GM20000 (cell line): ENCODE measurements around the gene SLC25A11.
"Not testable (repeated sequence)": the region's sequence is repeated elsewhere in the genome, so short reads cannot be mapped to it uniquely, and the experiment has no call there.

ENCODE experiments used
- DNase-seq: peaks from one replicate; pipeline ENCODE4 v3.0.0; 2012; ENCODE audit warnings: low spot score
- CTCF ChIP-seq: IDR thresholded peaks from 2 replicates; pipeline ENCODE4 v1.5.1; 2012; ENCODE audit warnings: mild to moderate bottlenecking, control low read depth; ENCODE audit errors: extremely low read depth, missing control alignments

SLC25A11 gene

GRCh38 chr17:4921320-4921719 lies 18.5 kb downstream of the SLC25A11 start:
- no peak for DNase-seq

GRCh38 chr17:4920351-4921048 lies 19.3 kb downstream of the SLC25A11 start:
- no peak for DNase-seq
- TF ChIP-seq CTCF: no peak

More at GRCh38 chr17:4921320-4921719, 18.5 kb downstream of the SLC25A11 start:
- no peak for TF ChIP-seq CTCF

- DNase-seq: no peak
- no peak for TF ChIP-seq CTCF
Observed at GRCh38 chr17:4919511-4920047, 20.3 kb downstream of the SLC25A11 start.

GRCh38 chr17:4914551-4914950 lies 25.3 kb downstream of the SLC25A11 start:
- not testable (repeated sequence) for DNase-seq

- no peak for DNase-seq
Observed at GRCh38 chr17:4913994-4914393, 25.9 kb downstream of the SLC25A11 start.

GRCh38 chr17:4908711-4909496 lies 30.9 kb downstream of the SLC25A11 start:
- peak; percentile 82 for DNase-seq
- TF ChIP-seq CTCF: peak; percentile 57

More at GRCh38 chr17:4913994-4914393, 25.9 kb downstream of the SLC25A11 start:
- TF ChIP-seq CTCF: no peak

- DNase-seq: no peak
- TF ChIP-seq CTCF: no peak
Observed at GRCh38 chr17:4908301-4908700, 31.5 kb downstream of the SLC25A11 start.

- not testable (repeated sequence) for DNase-seq
Observed at GRCh38 chr17:4906642-4907041, 33.2 kb downstream of the SLC25A11 start.
